ENCODE data around the gene PRKAG1. TPM values are rescaled to one million over a fixed set of nuclear protein-coding genes. Genes with fewer than 3 reads are reported as not detected.

Gene PRKAG1
- total RNA-seq, 1 experiment from 2014 or later: 41.6 TPM

DNA sequence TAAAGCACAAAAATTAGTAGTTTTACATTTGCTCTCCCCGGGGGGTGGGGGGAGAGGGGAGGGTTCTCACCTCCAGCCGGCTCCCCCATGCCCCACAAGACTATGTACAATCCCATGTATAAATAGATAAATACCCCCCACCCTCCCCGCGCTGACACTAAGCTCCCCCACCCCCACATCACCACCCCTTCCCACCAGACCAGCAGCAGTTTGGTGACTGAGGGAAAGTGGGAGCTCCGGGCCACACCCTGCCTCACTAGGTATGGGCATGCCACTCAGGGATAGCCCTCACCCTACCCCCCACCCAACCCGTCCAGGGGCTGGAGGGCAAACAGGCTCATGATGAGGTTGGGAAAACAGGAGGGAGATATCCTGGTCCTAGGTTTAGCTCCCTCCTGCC lies 1.9 kb upstream of the PRKAG1 start (continued):
- no peak for TF ChIP-seq FOXP1 (CRISPR knock-in tag; IDR thresholded peaks at IDR 0.05; ENCODE audit: borderline replicate concordance)
- no peak for TF ChIP-seq ZNF317 (CRISPR knock-in tag; IDR thresholded peaks at IDR 0.05; ENCODE audit: borderline replicate concordance, low read depth)
- TF ChIP-seq HMGA2 (CRISPR knock-in tag; IDR thresholded peaks at IDR 0.05): no peak
- TF ChIP-seq, protein P1, sequence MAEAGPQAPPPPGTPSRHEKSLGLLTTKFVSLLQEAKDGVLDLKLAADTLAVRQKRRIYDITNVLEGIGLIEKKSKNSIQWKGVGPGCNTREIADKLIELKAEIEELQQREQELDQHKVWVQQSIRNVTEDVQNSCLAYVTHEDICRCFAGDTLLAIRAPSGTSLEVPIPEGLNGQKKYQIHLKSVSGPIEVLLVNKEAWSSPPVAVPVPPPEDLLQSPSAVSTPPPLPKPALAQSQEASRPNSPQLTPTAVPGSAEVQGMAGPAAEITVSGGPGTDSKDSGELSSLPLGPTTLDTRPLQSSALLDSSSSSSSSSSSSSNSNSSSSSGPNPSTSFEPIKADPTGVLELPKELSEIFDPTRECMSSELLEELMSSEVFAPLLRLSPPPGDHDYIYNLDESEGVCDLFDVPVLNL (CRISPR knock-in tag; IDR thresholded peaks at IDR 0.05; ENCODE audit: borderline replicate concordance, low read depth): no peak

DNA sequence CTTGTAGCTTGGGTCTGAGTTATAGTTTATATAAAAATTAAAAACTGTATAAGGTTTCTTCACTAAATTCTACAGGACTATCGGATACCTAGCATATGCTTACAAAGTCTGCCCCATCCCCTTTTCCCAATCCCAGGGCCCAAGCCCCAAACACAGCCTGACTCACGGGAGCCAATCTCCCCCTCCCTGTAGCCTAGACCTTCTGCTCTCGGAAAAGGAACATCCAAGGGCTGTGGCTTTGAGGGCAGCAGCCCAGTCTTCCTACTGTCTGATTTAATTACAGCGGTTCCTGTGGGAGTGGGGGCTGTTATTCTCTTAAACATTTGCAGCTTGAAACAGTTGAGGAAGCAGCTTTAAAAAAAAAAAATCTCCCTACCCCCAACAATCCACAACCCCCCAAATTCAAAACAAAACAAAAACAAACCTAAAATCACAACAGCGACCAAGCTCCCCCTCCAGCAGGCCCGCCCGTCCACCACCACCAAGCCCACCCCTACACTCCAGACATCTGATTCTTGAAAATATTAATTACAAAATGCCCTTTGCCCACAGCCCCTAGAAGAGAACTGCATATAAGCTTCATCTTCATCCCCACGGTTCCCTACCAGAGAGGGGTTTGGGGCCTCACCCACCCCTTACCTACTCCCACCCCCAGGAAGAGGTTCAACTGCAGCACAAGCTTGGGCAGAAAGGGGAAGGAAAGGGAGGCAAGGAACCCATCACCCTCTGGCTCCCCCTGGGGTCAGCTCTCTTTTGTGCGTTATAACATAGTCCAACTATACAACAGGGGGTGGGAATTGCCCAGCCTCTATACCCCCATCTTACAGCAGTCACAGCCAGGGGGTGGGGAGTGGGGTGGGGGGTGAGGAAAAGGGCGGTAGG lies 1.1 kb upstream of the PRKAG1 start:
- H3K27me3 Mint-ChIP-seq (ENCODE audit: low read depth): peaks cover 6% of the 10 kb centered on the region
- ChIA-PET CTCF (interaction anchor here (0.6 to 4.1 kb wide), 34 partner anchors 8 to 820 kb away, joined by 3 to 98 read pairs (median 5); partner anchors contain the start of genes DDN, DDX23, FKBP11 and RHEBL1), POLR2A (interaction anchor here (0.5 to 1.5 kb wide), 7 partner anchors 11 to 722 kb away, joined by 3 to 7 read pairs (median 4); partner anchors contain the start of genes ARF3 and RHEBL1)
- peaks cover 16% of the 10 kb centered on the region for H3K4me1 Mint-ChIP-seq
- peak overlapping the region; percentile 91 for H3K4me3 Mint-ChIP-seq
- DNase-seq (ENCODE audit: low spot score) (peak; percentile 58), ATAC-seq (peak; percentile 10)
- H3K27ac Mint-ChIP-seq: peak overlapping the region; percentile 92
- no peaks in the 10 kb centered on the region for H3K9me3 Mint-ChIP-seq
- H3K36me3 Mint-ChIP-seq: peaks cover 21% of the 10 kb centered on the region
- TF ChIP-seq, protein P2, sequence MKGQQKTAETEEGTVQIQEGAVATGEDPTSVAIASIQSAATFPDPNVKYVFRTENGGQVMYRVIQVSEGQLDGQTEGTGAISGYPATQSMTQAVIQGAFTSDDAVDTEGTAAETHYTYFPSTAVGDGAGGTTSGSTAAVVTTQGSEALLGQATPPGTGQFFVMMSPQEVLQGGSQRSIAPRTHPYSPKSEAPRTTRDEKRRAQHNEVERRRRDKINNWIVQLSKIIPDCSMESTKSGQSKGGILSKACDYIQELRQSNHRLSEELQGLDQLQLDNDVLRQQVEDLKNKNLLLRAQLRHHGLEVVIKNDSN (CRISPR knock-in tag; IDR thresholded peaks at IDR 0.05): no peak
- TF ChIP-seq FOXK1 (CRISPR knock-in tag; IDR thresholded peaks at IDR 0.05) (no peak), GRHL2 (CRISPR knock-in tag; IDR thresholded peaks at IDR 0.05; ENCODE audit: insufficient replicate concordance, severe bottlenecking) (no peak), NR1H2 (CRISPR knock-in tag; IDR thresholded peaks at IDR 0.05) (no peak), NR2C2 (CRISPR knock-in tag; IDR thresholded peaks at IDR 0.05) (no peak), TEAD4 (CRISPR knock-in tag; IDR thresholded peaks at IDR 0.05) (no peak), NR3C1 (CRISPR knock-in tag; conservative IDR thresholded peaks at IDR 0.05; ENCODE audit: low read depth) (no peak), ZBTB21 (CRISPR knock-in tag; IDR thresholded peaks at IDR 0.05; ENCODE audit: borderline replicate concordance) (no peak), NFATC4 (CRISPR knock-in tag; IDR thresholded peaks at IDR 0.05) (no peak), JAZF1 (CRISPR knock-in tag; IDR thresholded peaks at IDR 0.05) (no peak), SMAD3 (CRISPR knock-in tag; IDR thresholded peaks at IDR 0.05; ENCODE audit: borderline replicate concordance) (no peak), RORB (CRISPR knock-in tag; IDR thresholded peaks at IDR 0.05) (no peak), IRF2 (CRISPR knock-in tag; IDR thresholded peaks at IDR 0.05; ENCODE audit: borderline replicate concordance, low read depth) (no peak)
- TF ChIP-seq, protein P3, sequence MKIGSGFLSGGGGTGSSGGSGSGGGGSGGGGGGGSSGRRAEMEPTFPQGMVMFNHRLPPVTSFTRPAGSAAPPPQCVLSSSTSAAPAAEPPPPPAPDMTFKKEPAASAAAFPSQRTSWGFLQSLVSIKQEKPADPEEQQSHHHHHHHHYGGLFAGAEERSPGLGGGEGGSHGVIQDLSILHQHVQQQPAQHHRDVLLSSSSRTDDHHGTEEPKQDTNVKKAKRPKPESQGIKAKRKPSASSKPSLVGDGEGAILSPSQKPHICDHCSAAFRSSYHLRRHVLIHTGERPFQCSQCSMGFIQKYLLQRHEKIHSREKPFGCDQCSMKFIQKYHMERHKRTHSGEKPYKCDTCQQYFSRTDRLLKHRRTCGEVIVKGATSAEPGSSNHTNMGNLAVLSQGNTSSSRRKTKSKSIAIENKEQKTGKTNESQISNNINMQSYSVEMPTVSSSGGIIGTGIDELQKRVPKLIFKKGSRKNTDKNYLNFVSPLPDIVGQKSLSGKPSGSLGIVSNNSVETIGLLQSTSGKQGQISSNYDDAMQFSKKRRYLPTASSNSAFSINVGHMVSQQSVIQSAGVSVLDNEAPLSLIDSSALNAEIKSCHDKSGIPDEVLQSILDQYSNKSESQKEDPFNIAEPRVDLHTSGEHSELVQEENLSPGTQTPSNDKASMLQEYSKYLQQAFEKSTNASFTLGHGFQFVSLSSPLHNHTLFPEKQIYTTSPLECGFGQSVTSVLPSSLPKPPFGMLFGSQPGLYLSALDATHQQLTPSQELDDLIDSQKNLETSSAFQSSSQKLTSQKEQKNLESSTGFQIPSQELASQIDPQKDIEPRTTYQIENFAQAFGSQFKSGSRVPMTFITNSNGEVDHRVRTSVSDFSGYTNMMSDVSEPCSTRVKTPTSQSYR (CRISPR knock-in tag; IDR thresholded peaks at IDR 0.05): no peak
- TF ChIP-seq, protein P4, sequence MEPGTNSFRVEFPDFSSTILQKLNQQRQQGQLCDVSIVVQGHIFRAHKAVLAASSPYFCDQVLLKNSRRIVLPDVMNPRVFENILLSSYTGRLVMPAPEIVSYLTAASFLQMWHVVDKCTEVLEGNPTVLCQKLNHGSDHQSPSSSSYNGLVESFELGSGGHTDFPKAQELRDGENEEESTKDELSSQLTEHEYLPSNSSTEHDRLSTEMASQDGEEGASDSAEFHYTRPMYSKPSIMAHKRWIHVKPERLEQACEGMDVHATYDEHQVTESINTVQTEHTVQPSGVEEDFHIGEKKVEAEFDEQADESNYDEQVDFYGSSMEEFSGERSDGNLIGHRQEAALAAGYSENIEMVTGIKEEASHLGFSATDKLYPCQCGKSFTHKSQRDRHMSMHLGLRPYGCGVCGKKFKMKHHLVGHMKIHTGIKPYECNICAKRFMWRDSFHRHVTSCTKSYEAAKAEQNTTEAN (CRISPR knock-in tag; IDR thresholded peaks at IDR 0.05): no peak
- TF ChIP-seq, protein P5, sequence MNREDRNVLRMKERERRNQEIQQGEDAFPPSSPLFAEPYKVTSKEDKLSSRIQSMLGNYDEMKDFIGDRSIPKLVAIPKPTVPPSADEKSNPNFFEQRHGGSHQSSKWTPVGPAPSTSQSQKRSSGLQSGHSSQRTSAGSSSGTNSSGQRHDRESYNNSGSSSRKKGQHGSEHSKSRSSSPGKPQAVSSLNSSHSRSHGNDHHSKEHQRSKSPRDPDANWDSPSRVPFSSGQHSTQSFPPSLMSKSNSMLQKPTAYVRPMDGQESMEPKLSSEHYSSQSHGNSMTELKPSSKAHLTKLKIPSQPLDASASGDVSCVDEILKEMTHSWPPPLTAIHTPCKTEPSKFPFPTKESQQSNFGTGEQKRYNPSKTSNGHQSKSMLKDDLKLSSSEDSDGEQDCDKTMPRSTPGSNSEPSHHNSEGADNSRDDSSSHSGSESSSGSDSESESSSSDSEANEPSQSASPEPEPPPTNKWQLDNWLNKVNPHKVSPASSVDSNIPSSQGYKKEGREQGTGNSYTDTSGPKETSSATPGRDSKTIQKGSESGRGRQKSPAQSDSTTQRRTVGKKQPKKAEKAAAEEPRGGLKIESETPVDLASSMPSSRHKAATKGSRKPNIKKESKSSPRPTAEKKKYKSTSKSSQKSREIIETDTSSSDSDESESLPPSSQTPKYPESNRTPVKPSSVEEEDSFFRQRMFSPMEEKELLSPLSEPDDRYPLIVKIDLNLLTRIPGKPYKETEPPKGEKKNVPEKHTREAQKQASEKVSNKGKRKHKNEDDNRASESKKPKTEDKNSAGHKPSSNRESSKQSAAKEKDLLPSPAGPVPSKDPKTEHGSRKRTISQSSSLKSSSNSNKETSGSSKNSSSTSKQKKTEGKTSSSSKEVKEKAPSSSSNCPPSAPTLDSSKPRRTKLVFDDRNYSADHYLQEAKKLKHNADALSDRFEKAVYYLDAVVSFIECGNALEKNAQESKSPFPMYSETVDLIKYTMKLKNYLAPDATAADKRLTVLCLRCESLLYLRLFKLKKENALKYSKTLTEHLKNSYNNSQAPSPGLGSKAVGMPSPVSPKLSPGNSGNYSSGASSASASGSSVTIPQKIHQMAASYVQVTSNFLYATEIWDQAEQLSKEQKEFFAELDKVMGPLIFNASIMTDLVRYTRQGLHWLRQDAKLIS (CRISPR knock-in tag; IDR thresholded peaks at IDR 0.05; ENCODE audit: borderline replicate concordance): no peak
- TF ChIP-seq, protein P6, sequence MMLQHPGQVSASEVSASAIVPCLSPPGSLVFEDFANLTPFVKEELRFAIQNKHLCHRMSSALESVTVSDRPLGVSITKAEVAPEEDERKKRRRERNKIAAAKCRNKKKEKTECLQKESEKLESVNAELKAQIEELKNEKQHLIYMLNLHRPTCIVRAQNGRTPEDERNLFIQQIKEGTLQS (CRISPR knock-in tag; conservative IDR thresholded peaks at IDR 0.05): no peak
